Stimulated activated CD8-positive, alpha-beta memory T cell treated with anti-CD3 and anti-CD28 coated beads, Interleukin-4, amount 100 ng/mL, for 48 hours (primary cell): ENCODE results near the gene NUMBL.
"Not testable (repeated sequence)": the region's sequence is repeated elsewhere in the genome, so short reads cannot be mapped to it uniquely, and the experiment has no call there.

ENCODE experiments used
- DNase-seq: peaks from one replicate; pipeline ENCODE4 v3.0.0-alpha.2; 2020

NUMBL gene

GRCh38 chr19:40625406-40626120, 64.9 kb downstream of the NUMBL start:
- no peak for DNase-seq

DNA sequence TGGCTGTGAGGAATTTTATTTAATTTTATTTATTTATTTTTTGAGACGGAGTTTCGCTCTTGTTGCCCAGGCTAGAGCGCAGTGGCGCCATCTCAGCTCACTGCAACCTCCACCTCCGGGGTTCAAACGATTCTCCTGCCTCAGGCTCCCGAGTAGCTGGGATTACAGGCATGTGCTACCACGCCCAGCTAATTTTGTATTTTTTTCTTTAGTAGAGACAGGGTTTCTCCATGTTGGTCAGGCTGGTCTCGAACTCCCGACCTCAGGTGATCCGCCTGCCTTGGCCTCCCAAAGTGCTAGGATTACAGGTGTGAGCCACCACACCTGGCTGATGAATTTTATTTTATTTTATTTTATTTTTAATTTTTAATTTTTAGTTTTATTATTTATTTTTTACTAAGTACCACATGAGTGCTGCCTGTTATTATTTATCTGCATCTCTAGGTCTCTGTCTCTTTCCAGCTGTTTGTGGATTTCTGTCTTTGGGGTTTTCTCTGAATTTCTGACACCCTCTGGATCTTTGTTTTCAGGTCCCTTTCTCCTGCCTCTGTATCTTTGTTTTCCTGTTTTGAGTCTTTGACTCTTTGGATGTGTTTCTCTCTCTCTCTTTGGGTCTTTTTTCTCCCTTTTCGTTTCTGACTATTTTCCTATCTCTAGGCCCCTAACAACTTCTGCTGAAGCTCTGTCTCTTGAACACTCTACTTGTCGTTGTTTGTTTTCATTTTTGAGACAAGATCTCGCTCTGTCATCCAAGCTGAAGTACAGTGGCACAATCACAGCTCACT, 65.9 kb downstream of the NUMBL start:
- not testable (repeated sequence) for DNase-seq

GRCh38 chr19:40623403-40624251, 66.8 kb downstream of the NUMBL start:
- DNase-seq: peak; percentile 55

DNA sequence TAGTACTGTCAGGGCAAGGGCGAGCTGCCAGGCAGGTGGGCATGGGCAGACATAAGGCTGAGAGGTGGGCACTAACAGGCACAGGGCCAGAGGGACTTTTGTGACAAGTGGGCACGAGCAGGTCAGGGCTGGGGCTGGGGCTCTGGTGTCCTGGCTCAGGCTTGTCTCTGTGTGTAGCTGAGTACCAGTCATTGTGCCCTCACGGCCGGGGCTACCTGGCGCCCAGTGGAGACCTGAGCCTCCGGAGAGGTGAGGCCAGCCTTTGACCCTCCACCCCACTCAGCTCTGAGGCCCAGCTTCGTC, 67.7 kb downstream of the NUMBL start:
- no peak for DNase-seq

GRCh38 chr19:40621966-40622772, 68.3 kb downstream of the NUMBL start:
- no peak for DNase-seq

DNA sequence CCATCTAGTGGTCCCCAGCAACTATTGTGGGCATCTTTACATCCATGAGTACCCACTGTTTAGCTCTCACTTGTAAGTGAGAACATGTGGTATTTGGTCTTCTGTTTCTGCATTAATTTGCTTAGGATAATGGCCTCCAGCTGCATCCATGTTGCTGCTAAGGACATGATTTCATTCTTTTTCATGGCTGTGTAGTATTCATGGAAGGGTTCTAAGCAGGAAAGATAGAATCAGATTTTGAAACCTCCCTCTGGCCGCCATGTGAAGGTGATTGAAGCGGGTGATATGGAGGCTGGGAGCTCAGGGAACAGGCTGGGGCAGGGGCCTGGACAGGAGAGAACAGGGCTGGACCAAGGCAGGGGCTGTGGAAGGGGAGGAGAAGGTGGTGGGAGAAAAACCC, 69.2 kb downstream of the NUMBL start:
- DNase-seq: no peak

DNA sequence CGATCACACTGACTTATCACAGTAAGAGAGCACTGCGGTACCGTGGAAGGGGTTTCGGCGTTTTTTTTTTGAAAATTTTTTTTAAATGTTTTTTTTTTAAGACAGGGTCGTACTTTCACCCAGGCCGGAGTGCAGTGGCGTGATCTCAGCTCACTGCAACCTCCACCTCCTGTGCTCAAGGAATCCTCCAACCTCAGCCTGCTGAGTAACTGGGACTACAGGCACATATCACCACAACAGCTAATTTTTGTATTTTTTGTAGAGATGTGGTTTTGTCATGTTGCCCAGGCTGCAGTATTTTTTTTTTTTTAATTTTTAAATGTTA, 70.3 kb downstream of the NUMBL start:
- DNase-seq: no peak

- DNase-seq: no peak
Measured at GRCh38 chr19:40619333-40620160, 70.9 kb downstream of the NUMBL start.

DNA sequence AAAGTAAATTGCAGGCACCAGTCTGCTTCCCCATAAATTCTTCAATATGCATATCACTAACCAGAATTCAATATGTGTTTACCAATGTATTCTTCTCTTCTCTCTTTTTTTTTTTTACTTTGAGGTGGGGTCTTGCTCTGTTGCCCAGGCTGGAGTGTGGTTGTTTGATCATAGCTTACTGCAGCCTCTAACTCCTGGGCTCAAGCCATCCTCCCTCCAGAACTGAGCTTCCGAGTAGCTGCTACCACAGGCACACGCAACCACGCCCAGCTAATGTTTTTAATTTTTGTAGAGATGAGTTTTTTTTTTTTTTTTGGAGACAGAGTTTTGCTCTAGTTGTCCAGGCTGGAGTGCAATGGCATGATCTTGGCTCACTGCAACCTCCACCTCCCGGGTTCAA, 72.5 kb downstream of the NUMBL start:
- DNase-seq: no peak

- no peak for DNase-seq
Measured at GRCh38 chr19:40616941-40617340, 73.5 kb downstream of the NUMBL start.

DNA sequence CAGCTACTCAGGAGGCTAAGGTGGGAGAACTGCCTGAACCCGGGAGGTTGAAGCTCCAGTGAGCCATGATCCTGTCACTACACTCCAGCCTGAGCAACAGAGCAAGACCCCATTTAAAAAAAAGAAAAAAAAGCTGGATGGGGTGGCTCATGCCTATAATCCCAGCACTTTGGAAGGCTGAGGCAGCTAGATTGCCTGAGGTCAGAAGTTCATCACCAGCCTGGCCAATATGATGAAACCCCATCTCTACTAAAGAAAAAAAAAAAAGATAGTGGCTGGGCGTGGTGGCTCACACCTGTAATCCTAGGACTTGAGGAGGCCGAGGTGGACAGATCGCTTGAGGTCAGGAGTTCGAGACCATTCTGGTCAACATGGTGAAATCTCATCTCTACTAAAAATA, 74.3 kb downstream of the NUMBL start:
- no peak for DNase-seq
